Umbilical cord (tissue), 2 donors: ENCODE data around the gene XYLT1. TPM values are rescaled to one million over a fixed set of nuclear protein-coding genes. Genes with fewer than 3 reads are reported as not detected.

Source experiments
- DNase-seq: peaks from one replicate; pipeline ENCODE4 v3.0.0-alpha.2; 2015; ENCODE audit warnings: low spot score
- total RNA-seq: library from RNA; depleted of rRNA; stranded (reverse); fragments of >200 nt; gene quantifications from one replicate; pipeline ENCODE4 v1.2.3, GENCODE V29; 2014; ENCODE audit warnings: low replicate concordance; ENCODE audit not compliant: insufficient read depth

Gene XYLT1
- total RNA-seq, 1 donor from 2014 or later = 61.2 TPM

GRCh38 chr16:17403859-17404545 is 66.8 kb downstream of the XYLT1 start:
- DNase-seq = no peak

- DNase-seq = no peak
Measured at GRCh38 chr16:17403156-17403809, 67.5 kb downstream of the XYLT1 start.

- DNase-seq = peak; percentile 78
Measured at GRCh38 chr16:17397499-17397891, 73.3 kb downstream of the XYLT1 start.

GRCh38 chr16:17396762-17397498 is 73.8 kb downstream of the XYLT1 start:
- peak; percentile 79 for DNase-seq

GRCh38 chr16:17395849-17396480 is 74.8 kb downstream of the XYLT1 start:
- no peak for DNase-seq

- DNase-seq = no peak
Measured at GRCh38 chr16:17392857-17393692, 77.7 kb downstream of the XYLT1 start.

- DNase-seq = no peak
Measured at GRCh38 chr16:17392127-17392856, 78.5 kb downstream of the XYLT1 start.

GRCh38 chr16:17391715-17392114 is 79.0 kb downstream of the XYLT1 start:
- no peak for DNase-seq

GRCh38 chr16:17389384-17389783 is 81.4 kb downstream of the XYLT1 start:
- no peak for DNase-seq

- DNase-seq = no peak
Measured at GRCh38 chr16:17387256-17387655, 83.5 kb downstream of the XYLT1 start.

GRCh38 chr16:17386229-17386628 is 84.5 kb downstream of the XYLT1 start:
- no peak for DNase-seq

GRCh38 chr16:17384471-17384870 is 86.3 kb downstream of the XYLT1 start:
- DNase-seq = no peak

- no peak for DNase-seq
Measured at GRCh38 chr16:17382949-17383863, 87.6 kb downstream of the XYLT1 start.

- no peak for DNase-seq
Measured at GRCh38 chr16:17382514-17382913, 88.2 kb downstream of the XYLT1 start.

- no peak for DNase-seq
Measured at GRCh38 chr16:17381784-17382183, 89.0 kb downstream of the XYLT1 start.

- DNase-seq = peak; percentile 59
Measured at GRCh38 chr16:17380613-17381012, 90.1 kb downstream of the XYLT1 start.

- DNase-seq = peak; percentile 98
Measured at GRCh38 chr16:17379121-17379571, 91.6 kb downstream of the XYLT1 start.

- peak; percentile 87 for DNase-seq
Measured at GRCh38 chr16:17377360-17378324, 93.1 kb downstream of the XYLT1 start.
